Thoracic aorta (tissue), 2 donors: ENCODE results near the gene NHS. TPM values are rescaled to one million over a fixed set of nuclear protein-coding genes. Genes with fewer than 3 reads are reported as not detected.

Experiments used
- ATAC-seq: fragments of 150-250 bp; one replicate; pipeline ENCODE4 v1.8.0; 2017; ENCODE audit warnings: low read depth; ENCODE audit not compliant: insufficient number of reproducible peaks, low FRiP score
- DNase-seq: peaks from one replicate; pipeline ENCODE4 v3.0.0-alpha.2; 2020; ENCODE audit warnings: low spot score
- H3K27ac ChIP-seq, 2 donors: fragments of 200-600 bp; sonication (generic); 1 replicate in 1 of 2; 2 replicates in 1 of 2; pipeline ENCODE4 v1.5.1; 2016; ENCODE audit warnings: mild to moderate bottlenecking in 2 of 2, moderate library complexity in 2 of 2
- H3K27me3 ChIP-seq: fragments of 200-600 bp; sonication (generic); replicated peaks from 2 replicates; pipeline ENCODE4 v1.6.0; 2016; ENCODE audit warnings: mild to moderate bottlenecking; ENCODE audit not compliant: insufficient read depth
- H3K36me3 ChIP-seq: fragments of 200-600 bp; sonication (generic); one replicate; pipeline ENCODE4 v1.5.1; 2016
- H3K4me1 ChIP-seq, 2 donors: fragments of 200-600 bp; sonication (generic); 1 replicate in 1 of 2; 2 replicates in 1 of 2; pipeline versions ENCODE4 v1.5.1 to v1.6.0; 2016; ENCODE audit warnings: low read depth in 2 of 2, mild to moderate bottlenecking in 1 of 2; ENCODE audit not compliant: control insufficient read depth in 1 of 2
- H3K4me3 ChIP-seq: fragments of 200-600 bp; sonication (generic); 2 replicates; pipeline ENCODE4 v1.5.1; 2016; ENCODE audit warnings: mild to moderate bottlenecking
- H3K9me3 ChIP-seq: fragments of 200-600 bp; sonication (generic); 2 replicates; pipeline ENCODE4 v1.5.1; 2016
- CTCF ChIP-seq: fragments of 200-600 bp; sonication (generic); IDR thresholded peaks from one replicate; pipeline ENCODE4 v1.5.1; 2019; ENCODE audit warnings: antibody characterized with exemption
- total RNA-seq, 2 donors: library from RNA; depleted of rRNA; stranded (reverse); fragments of >200 nt; gene quantifications; one replicate each; pipeline versions ENCODE4 v1.1.0 to v1.2.3, GENCODE V29; 2016

Gene NHS
- total RNA-seq, 2 donors from 2014 or later: 23.3 to 29.6 TPM

DNA sequence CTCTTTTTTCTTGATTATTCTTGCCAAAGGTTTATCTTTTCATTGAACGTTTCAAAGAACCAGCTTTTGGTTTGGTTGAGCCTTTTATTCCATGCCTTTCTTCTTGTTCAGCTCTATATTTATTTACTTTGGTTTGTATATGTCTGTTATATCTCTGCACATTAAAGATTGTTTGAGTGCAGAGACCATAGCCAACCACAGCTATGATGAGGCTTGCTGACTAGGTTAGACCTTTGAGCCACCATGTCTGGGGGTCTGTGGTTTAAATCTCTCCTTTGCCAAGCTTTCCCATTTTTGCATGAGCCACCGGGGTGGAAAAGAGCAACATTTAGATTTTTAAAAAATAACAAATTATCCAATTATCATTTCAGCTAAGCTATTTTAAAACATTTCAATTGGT lies 96.1 kb downstream of the NHS start:
- no peak for TF ChIP-seq CTCF
- Histone ChIP-seq H3K4me1 (peaks cover 0 to 21% of the 10 kb centered on the region in 2 donors), H3K9me3 (no peaks in the 10 kb centered on the region), H3K27ac (no peak overlapping the region), H3K36me3 (no peaks in the 10 kb centered on the region), H3K4me3 (no peak overlapping the region), H3K27me3 (no peaks in the 10 kb centered on the region)
- DNase-seq (no peak), ATAC-seq (no peak)

DNA sequence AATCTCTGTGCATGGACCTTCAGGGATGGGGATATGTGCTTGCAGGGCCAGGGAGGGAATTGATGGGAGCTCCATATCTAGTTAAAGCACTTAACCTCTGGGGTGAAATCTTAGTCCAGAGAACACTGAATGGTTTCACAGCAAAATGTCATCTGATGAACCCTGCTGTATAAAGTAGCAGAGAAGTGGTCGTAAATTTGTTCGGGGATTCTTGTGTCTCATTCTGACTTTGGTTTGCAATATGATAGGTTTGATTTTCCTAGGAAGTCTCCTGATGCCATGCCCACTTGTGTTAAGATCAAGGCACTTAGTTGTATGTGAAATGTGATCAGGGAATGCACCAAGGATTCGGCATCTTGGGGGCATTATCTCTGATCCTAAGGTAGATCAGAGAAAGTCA lies 96.9 kb downstream of the NHS start:
- TF ChIP-seq CTCF: no peak
- H3K4me3 ChIP-seq: no peak overlapping the region
- H3K36me3 ChIP-seq: no peaks in the 10 kb centered on the region
- H3K9me3 ChIP-seq: no peaks in the 10 kb centered on the region
- no peaks in the 10 kb centered on the region for H3K27me3 ChIP-seq
- DNase-seq (no peak), ATAC-seq (no peak)
- H3K4me1 ChIP-seq: peaks cover 0 to 24% of the 10 kb centered on the region in 2 donors
- H3K27ac ChIP-seq: no peak overlapping the region

GRCh38 chrX:17472424-17472823 lies 97.4 kb downstream of the NHS start:
- Histone ChIP-seq H3K4me1 (peaks cover 0 to 22% of the 10 kb centered on the region in 2 donors), H3K27ac (no peak overlapping the region), H3K36me3 (no peaks in the 10 kb centered on the region), H3K9me3 (no peaks in the 10 kb centered on the region), H3K27me3 (no peaks in the 10 kb centered on the region), H3K4me3 (no peak overlapping the region)
- DNase-seq (no peak), ATAC-seq (no peak)
- no peak for TF ChIP-seq CTCF

- no peak for TF ChIP-seq CTCF
- no peak overlapping the region for H3K4me3 ChIP-seq
- no peaks in the 10 kb centered on the region for H3K36me3 ChIP-seq
- ATAC-seq: no peak
- H3K4me1 ChIP-seq: peaks cover 0 to 22% of the 10 kb centered on the region in 2 donors
- H3K9me3 ChIP-seq: no peaks in the 10 kb centered on the region
- no peaks in the 10 kb centered on the region for H3K27me3 ChIP-seq
- no peak overlapping the region for H3K27ac ChIP-seq
- DNase-seq: no peak
Measured at GRCh38 chrX:17473021-17473420, 98.0 kb downstream of the NHS start.

DNA sequence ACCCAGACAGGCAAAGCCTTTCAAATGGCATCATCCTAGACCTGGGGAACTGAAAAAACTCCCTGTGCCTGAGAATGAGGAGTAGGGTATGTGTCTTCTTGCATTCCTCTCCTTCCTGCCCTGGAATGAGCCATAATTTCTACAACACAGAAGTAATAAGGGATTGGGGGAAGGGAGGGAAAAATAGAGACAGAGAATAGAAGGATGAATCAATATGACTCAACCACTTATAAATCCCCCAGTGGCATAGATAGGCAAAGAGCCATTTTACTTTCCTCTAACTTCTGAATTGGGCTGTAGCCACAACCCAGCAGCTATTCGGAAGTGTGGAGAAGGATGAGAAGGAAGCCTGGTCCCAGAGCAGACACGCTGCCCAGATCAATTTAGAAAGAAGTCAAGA lies 99.9 kb downstream of the NHS start:
- no peaks in the 10 kb centered on the region for H3K27me3 ChIP-seq
- DNase-seq (no peak), ATAC-seq (no peak)
- TF ChIP-seq CTCF: no peak
- no peak overlapping the region for H3K27ac ChIP-seq
- H3K4me1 ChIP-seq: peaks cover 0 to 22% of the 10 kb centered on the region in 2 donors
- no peaks in the 10 kb centered on the region for H3K36me3 ChIP-seq
- no peaks in the 10 kb centered on the region for H3K9me3 ChIP-seq
- no peak overlapping the region for H3K4me3 ChIP-seq
